ENCODE measurements around the gene SULT2B1.

The SULT2B1 gene

DNA sequence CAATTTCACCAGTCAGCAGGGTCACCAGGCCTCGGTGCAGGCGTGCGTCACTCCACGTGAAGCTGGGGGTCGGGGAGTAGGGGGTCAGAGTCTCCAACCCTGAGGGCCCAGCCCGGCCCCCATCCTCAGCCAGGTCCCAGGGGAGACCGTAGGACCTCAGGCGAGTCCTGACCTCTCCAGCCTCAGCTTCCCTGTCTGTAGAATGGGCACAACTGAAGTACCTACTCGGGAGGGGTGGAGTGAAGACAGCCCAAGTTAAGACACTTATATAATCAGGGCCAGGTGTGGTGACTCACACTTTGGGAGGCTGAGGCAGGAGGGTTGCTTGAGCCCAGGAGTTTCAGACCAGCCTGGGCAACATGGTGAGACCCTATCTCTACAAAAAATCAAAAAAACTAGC is 51.9 kb downstream of the SULT2B1 start:
- DNase-seq, result no peak

- DNase-seq, result no peak
These were observed 54.7 kb downstream of the SULT2B1 start, which contains the start of gene SPACA4 for GRCh38 chr19:48606463-48607358. Gene SPACA4 (plus strand): TSS chr19:48606742. CDS start chr19:48606979, 237 bp downstream.

DNA sequence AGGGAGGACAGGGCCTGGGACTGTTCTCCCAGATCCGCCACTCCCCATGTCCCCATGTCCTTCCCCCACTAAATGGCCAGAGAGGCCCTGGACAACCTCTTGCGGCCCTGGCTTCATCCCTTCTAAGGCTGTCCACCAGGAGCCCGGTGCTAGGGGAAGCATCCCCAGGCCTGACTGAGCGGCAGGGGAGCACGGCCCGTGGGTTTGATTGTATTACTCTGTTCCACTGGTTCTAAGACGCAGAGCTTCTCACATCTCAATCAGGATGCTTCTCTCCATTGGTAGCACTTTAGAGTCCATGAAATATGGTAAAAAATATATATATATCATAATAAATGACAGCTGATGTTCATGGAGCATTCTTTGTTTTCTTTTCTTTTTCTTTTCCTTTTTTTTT is 55.4 kb downstream of the SULT2B1 start:
- DNase-seq, result no peak

DNA sequence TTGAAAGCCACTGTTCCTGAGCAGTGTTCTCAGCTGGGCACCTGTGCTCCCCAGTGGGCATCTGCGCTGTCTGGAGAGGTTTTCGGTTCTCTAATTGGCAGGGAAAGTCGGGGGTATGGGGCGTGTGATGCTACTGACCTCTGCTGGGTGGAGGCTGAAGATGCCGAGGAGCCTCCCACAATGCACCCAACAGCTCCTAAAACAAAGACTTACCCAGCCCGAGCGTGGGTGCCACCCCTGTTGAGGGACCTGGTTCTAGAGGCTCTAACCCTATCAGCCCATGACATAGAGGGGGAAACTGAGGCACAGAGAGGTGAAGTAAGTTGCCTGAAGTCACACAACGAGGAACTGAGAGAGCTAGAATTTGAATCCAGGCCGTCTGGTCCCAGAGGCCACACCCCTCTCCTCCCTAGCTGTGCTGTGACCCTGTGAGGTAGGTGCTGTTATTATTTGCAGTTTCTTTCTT is 56.9 kb downstream of the SULT2B1 start:
- peak; percentile 35 for DNase-seq

DNA sequence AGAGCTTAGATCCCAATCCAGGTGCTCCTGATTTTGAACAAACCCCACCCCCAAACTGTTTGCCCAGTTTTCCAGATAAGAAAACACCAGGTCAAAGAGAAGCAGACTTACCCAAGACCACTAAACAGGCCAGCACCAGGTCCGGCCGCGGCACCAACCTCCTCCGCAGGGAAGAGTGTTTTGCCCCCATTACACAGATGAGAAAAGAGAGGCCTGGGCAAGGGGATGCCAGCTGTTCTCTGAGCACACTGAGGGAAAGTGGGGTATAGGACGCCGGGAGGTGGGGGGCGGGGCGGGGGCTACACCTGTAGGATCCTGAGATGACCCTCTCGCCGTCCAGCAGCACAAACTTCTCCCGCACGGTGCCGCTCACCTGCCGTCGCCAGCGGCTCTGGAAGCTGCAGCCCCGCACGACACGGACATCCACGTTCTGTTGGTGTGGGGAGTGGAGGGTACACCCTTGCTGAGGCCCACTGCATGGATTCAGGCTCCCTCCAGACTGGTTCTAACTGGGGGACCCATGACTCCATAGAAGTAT is 57.7 kb downstream of the SULT2B1 start:
- no peak for DNase-seq

GRCh38 chr19:48611872-48612271 is 59.9 kb downstream of the SULT2B1 start:
- no peak for DNase-seq

GRCh38 chr19:48613024-48613851 is 61.3 kb downstream of the SULT2B1 start:
- DNase-seq, result no peak

DNA sequence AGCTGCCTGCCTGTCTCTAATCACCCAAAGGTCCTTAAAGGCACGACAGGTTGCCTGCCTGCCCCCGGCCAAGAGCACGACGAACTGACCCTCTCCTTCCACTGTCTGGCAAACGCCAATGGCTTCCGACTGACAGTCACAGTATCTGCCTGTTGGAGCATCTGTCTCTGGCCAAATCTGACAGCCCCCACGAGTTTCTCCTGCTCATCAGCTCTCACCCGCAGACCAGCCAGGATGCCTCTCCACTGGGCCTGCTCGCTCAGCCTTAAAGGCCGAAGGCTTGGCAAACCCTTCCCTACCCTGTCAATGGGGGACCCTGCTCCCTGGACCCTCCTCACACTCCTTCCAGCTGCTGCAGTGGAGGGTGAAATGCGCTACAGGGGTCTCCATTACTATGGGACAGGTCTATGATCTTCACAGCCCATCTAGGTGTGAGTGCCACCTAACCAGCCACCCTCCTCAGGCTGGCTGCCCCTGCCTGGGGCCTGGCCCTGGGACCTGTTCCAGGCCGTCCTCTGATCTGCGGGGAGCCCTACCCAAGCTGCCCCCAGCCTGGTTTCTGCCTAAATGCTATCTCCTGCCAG is 62.0 kb downstream of the SULT2B1 start:
- DNase-seq, result no peak

GRCh38 chr19:48614436-48615230 is 62.7 kb downstream of the SULT2B1 start, which contains the start of gene FAM83E:
Gene FAM83E (minus strand): TSS chr19:48615076. CDS start chr19:48613372, 1,704 bp downstream.
- DNase-seq, result no peak

GRCh38 chr19:48615231-48616040 is 63.5 kb downstream of the SULT2B1 start:
- DNase-seq, result no peak

- no peak for DNase-seq
These were observed 64.1 kb downstream of the SULT2B1 start for GRCh38 chr19:48616041-48616436.

DNA sequence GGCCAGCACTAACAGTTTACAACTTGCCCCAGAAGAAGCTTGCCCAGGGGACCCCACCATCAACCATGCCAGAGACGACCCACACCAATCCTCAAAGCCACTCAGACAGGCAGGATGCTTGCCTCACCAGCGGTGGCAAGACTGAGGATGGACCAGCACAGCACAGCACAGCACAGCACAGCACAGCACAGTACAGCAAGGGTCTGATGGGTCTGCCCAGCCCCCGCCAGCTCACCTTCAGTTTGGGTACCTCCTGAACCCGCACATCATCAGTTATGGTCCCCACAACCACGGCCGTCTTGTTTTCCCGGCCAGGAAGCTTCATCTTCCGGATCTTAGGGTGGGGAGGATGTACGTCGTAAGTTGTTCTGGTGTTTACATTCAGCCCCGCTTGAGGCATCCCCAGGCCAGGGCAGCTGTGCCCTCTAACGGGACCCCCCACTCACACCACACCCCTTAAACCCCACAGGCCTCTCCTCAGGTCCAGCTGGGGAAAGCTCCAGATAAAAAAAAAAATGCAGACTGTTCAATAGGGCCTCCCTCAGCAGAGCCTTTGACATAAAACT is 64.6 kb downstream of the SULT2B1 start:
- DNase-seq, result no peak

DNA sequence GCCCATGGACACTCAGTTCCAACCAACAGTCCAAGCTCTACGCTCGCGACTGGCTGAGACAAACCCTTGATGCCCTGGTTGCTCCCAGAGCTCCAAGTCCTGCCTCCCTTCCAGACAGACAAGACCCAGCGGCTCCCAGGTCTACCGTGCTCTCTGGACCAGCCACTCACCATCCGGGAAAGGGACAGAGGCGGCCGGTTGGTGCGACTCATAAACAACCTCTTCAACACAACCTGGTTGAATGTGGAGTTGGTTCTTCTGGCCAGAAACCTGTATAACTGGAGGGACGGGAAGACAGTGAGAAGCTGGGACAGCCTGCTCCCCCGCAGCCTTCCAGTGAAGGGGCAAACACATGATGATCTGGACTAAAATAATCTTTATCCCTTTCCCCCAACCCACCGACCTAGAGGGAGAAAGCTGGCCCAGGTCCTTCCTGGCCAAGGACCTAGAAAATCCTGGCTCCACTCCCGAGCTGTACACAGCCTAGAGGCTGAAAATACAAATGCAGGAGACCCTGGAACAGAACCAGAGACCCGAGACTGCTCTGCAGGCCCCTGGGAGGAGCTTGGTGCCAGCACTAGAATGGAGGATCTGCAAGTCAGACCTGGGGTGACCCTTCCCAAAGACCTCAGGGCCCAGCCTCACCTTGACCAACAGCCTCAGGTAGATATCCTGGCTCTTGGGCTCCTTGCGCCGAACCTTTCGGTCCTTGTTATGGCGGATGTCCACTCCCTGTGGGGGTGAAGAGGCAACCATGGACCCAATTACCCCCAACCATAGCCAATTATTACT is 65.4 kb downstream of the SULT2B1 start:
- DNase-seq, result no peak

DNA sequence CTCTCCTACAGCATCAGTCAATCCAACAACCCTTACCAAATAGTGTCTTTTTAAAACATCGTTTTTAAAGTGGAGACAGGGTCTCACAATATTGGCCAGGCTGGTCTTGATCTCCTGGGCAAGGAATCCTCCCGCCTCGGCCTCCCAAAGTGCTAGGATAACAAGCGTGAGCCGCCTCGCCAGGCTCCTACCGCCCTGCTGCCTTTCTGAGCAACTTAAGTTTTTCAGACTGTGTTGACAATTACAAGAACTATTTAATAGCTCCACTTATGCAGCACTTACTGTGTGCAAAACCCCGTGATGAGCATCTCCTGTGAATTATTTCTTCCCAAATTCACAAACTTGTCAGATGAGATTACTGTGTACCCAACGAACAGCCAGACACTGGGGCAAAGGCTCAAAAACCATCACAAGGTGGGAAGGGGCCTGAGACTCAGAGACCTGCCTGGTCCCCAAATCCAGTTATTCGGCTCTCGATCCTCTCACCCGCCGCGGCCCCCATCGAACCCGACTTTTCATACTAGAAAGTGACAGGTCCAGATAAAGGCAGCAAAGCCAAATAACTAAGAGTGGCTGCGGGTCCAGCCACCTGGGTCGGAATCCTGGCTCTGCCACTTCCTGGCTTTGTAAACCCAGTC is 66.4 kb downstream of the SULT2B1 start:
- no peak for DNase-seq

- peak; percentile 100 for DNase-seq
These were observed 67.1 kb downstream of the SULT2B1 start, which contains the start of the genes RPL18 and SPHK2 for GRCh38 chr19:48618916-48619691. Gene RPL18 (minus strand): TSS chr19:48619178. CDS start chr19:48619143, 35 bp downstream. Gene SPHK2 (plus strand): TSS chr19:48619506. CDS start chr19:48620515, 1,009 bp downstream.

DNA sequence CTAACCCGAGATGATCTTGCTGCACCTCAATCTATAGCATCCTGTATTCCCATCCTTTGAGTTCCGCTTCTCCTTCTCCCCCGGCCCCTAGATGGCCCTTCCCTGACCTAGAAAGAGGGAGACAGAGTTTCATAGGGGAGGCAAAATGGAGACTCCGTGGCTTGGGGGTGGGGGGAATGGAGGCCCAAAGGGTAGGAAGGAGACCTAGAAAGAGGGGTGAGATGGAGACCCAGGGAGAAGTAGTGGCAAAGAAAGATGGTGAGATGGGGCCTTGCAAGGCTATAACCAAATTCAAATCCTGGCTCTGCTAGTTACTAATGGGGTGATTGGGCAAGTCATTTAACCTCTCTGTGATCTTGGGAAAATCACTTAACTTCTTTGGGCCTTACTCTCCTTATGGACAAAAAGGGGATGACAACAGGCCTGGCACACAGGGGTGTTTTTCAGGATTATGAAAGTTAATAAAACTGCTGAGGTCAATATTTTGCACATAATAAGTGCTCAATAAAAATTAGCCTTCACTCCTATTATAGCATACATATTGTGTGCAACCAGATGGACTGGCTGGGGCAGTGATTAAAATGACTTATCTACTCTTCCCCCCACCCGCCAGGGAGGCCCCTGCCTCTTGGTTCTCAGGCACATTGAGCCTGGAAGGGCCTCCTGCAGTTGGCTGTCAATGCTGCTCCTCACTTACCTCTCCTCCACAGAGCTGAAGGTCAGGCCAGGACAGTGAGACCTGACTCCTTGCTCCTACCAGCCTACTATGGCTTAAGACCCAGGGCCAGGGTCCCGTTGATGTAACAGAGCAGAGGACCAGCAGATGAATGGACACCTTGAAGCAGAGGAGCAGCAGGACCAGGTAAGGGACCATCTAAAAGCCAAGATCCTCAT is 68.0 kb downstream of the SULT2B1 start:
- DNase-seq, result no peak

- no peak for DNase-seq
These were observed 71.6 kb downstream of the SULT2B1 start for GRCh38 chr19:48623556-48624066.

All from NCI-H446 treated with DMSO at 0.1 percent for 48 hours (cell line).